ENCODE data around the gene GOLGA6L1.
"Not testable (repeated sequence)": the region's sequence is repeated elsewhere in the genome, so short reads cannot be mapped to it uniquely, and the experiment has no call there.

The GOLGA6L1 gene, protein sequence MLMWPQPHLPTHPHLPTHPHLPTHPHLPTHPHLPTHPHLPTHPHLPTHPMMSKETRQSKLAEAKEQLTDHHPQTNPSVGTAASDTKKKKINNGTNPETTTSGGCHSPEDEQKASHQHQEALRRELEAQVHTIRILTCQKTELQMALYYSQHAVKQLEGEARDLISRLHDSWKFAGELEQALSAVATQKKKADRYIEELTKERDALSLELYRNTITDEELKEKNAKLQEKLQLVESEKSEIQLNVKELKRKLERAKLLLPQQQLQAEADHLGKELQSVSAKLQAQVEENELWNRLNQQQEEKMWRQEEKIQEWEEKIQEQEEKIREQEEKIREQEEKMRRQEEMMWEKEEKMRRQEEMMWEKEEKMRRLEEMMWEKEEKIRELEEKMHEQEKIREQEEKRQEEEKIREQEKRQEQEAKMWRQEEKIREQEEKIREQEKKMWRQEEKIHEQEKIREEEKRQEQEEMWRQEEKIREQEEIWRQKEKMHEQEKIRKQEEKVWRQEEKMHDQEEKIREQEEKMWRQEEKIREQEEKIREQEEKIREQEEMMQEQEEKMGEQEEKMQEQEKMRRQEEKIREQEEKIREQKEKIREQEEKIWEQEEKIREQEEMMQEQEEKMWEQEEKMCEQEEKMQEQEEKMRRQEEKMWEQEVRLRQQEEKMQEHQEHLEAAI

DNA sequence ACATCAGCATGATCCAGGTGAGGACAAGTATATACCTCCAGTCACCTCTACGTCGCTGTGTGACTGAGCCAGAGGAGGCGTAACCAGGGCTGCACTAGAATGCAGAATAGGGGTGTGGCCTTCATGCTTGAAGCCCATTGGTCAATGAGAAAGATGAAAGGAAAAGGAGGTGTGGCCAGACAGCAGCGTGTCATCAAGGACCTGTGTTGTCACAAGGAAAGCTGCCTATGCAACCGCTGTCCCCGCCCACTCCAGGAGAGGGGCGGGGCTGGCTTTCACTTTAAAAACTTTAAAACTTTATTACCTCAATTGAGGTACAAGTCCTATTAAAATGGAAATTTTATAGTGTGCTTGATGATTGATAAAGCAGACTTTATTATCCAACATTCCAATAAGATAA, at the start of gene GOLGA6L1:
Gene GOLGA6L1, minus strand, starts transcription at position 101 of the 400 bp plus-strand sequence. Its CDS starts 91 bp downstream, at position 10.
- DNase-seq: not testable (repeated sequence)

DNA sequence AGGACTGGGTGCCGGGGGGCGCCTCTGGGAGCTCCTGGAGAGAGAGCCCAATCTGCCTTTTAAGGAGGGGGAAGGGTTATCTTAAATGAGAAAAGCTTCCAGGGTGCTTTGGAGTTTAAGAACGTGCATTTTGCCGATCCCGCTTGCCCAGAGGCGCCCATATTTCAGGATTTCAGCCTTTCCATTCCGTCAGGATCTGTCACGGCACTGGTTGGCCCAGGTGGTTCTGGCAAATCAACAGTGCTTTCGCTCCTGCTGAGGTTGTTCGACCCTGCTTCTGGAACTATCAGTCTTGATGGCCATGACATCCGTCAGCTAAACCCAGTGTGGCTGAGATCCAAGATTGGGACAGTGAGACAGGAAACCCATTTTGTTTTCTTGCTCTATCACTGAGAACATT, 44.6 kb upstream of the GOLGA6L1 start:
- DNase-seq: not testable (repeated sequence)

DNA sequence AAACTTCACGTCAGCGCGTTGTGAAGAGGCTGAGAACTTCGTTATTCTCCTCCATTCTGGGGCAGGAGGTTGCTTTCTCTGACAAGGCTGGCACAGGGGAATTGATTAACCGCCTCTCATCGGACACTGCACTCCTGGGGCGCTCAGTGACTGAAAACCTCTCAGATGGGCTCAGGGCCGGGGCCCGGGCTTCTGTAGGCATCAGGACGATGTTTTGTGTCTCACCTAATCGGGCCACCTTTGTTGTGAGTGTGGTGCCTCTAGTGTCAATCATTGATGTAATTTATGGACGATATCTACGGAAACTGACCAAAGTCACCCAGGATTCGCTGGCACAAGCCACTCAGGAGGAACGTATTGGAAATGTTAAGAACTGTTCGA, 43.9 kb upstream of the GOLGA6L1 start:
- DNase-seq: not testable (repeated sequence)

DNA sequence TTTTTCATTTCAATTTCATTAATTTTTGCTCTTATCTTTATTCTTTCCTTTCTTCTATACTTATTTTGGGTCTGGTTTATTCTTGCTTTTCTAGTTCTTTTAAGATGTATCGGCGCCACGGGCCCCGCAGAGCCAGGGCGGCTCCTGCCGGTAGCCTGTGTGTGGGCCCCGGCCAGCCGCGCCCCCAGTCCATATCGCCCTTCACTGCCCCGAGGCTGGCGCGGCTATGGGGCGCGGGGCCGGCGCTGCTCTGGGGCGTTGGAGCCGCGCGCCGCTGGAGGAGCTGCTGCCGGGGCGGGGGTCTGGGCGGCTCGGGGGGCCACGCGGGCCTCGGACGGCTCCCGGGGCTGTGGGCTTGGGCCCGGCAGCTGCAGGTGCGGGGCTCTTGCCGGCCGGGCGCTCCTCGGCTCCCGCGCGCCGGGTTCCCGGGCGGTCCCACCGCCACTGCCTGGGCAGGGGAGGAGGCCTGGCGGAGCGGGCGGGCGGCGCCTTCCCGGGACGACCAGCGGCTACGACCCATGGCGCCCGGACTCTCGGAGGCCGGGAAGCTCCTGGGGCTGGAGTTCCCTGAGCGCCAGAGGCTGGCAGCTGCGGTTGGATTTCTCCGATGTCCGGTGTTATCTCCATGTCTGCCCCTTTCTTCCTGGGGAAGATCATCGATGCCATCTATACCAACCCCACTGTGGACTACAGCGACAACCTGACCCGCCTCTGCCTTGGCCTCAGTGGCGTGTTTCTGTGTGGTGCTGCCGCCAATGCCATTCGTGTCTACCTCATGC, 43.3 kb upstream of the GOLGA6L1 start:
- not testable (repeated sequence) for DNase-seq

DNA sequence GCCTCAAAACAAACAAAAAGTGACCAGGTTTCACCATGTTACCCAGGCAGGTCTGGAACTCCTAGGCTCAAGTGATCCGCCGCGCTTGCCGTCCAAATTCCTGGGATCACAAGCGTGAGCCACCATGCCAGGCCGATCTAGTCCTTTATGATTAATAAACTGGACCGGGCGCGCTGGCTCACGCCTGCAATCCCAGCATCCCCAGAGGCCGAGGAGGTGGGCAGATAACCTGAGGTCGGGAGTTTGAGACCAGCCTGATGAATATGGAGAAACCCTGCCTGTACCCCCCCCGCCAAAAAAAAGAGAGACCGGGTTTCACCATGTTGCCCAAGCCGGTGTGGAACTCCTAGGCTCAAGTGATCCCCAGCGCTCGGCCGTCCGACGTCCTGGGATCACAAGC, 40.1 kb upstream of the GOLGA6L1 start:
- not testable (repeated sequence) for DNase-seq

DNA sequence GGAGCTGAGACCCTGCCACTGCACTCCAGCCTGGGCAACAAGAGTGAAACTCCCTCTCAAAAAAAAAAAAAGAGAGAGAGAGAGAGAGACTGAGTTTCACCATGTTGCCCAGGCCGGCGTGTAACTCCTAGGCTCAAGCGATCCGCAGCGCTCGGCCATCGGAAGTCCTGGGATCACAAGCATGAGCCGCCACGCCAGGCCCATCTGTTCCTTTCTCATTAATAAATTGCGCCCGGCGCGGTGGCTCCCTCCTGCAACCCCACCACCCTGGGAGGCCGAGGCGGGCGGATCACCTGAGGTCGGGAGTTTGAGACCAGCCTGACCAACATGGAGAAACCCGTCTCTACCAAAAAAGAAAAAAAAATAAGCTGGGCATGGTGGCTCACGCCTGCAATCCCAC, 39.0 kb upstream of the GOLGA6L1 start:
- DNase-seq: not testable (repeated sequence)

DNA sequence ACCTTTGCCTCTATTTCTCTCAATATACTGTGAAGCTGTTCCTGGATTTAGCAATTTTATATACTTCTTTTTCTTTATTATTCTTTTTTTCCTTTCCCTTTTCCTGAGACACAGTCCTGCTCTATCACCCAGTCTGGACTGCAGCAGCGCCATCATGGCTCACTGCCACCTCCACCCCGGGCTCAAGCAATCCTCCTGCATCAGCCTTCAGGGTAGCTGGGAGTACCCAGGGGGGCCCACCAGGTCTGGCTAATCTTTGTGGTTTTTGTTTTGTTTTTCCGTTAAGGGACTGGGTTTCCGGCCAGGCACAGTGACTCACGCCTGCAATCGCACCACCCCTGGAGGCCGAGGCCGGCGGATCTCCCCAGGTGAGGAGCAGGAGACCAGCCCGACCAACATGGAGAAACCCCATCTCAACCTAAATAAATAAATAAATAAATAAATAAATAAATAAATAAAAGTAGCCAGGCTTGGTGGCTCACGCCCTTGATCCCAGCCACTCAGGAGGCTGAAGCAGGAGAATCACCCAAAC, 38.1 kb upstream of the GOLGA6L1 start:
- DNase-seq: not testable (repeated sequence)

DNA sequence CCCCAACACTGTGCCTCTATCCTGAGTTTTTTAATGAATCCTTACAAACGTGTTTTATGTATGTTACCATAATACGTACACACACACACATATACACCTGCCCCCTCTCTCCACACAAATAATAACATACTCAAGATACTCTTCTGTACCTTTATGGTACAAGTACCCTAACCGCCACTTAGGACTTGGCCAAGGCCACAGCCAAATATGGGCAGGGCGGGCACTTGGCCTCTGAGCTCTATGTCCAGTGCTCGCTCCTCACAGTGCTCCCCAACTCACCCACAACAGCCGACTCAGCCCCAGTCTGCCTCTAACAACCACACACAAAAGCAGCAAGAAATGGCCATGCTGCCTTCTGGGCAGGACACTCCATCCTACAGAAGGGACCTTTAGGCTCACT, 3.8 kb downstream of the GOLGA6L1 start:
- not testable (repeated sequence) for DNase-seq

DNA sequence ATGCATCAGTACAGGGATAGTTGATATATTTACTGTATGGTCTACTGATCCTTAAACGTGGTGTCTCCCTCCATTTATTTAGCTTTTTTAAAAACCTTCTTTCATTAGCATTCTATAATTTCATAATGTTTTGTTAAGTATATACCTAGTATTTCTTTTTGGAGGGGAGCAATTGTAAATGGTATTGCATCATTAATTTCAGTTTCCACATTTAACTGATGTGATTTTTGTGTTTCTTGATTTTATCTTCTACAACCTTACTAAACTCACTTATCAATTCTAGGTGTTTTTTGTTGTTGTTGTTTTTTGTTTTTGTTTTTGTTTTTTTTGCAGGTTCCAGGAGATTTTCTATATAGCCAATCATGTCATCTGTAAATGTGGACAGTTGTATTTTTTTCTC, 18.4 kb downstream of the GOLGA6L1 start:
- DNase-seq: no peak

DNA sequence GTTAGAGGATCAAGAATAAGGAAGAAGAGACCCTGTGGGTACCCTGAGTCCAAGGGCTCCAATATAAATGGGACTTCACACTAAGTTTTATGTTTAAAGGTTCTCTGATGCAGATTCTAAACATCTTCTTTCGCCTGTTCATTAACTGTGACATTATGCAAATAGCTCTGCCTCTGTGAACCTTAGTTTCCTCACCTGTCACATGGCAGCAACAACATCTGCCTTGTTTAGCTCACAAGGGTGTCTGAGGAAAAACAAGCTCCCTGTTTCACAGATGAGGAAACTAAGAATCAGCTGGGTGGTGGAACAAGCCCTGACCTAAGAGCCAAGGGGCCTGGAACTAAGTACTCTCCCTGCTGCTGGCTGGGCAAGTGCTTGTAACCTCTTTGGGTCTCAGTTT, 40.8 kb downstream of the GOLGA6L1 start:
- no peak for DNase-seq

DNA sequence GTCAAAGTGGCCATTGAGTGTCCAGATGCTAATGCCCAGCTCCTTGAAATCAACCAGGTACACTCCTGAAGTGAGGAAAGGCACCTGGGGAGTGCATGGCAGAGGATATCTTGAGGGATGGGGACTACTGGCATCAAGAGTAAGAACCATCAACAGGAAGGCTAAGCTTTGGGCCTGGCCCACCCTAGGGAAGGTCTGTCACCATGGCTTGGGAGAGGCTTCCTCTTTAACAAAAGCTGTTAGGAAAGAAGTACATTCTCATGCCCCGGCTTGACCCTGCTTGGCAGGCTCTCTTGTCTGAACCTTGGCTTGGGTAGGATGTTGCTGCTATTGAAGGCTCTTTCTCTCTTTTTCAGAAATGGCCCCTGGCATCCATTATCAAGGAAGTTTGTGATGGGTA, 53.5 kb downstream of the GOLGA6L1 start:
- no peak for DNase-seq

DNA sequence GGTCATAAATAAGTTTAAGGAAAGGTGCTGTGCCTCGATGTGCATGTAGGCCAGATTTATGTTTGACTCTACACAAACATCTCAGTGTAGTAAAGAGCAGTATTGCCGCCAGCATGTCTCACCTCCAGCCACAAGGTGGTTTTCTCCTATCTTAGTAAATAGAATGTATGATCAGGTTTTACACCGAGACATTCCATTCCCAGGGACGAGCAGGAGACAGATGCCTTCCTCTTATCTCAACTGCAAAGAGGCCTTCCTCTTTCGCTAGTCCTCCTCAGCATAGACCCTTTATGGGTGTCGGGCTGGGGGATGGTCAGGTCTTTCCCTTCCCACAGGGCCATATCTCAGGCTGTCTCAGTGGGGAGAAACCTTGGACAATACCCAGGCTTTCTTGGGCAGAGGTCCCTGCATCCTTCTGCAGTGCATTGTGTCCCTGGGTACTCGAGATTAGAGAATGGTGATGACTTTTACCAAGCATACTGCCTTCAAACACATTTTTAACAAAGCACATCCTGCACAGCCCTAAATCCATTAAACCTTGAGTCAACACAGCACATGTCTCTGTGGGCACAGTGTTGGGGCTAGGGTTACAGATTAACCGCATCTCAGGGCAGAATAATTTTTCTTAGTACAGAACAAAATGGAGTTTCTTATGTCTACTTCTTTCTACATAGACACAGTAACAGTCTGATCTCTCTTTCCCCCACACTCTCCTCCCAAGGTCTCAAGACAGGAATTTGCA, 54.5 kb downstream of the GOLGA6L1 start:
- not testable (repeated sequence) for DNase-seq

DNA sequence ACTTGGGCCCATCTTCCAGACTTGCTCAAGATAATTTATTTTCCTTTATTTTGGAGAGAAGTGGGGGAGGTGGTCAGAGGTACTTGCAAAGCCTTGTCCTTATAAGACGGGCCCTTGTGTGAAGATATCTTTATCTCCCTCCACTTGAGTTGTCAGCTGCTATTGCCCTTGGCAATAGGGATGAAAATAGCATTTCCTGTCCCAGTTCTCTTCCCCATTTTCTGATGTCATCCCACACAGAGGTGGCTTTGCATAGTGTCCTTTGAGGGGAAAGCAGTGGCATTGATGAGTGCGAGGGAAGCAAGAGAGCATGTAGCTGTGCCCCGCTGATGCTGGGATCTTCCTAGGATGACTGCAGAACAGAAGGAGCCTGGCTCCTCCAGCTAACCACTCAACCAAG, 55.4 kb downstream of the GOLGA6L1 start:
- no peak for DNase-seq

DNA sequence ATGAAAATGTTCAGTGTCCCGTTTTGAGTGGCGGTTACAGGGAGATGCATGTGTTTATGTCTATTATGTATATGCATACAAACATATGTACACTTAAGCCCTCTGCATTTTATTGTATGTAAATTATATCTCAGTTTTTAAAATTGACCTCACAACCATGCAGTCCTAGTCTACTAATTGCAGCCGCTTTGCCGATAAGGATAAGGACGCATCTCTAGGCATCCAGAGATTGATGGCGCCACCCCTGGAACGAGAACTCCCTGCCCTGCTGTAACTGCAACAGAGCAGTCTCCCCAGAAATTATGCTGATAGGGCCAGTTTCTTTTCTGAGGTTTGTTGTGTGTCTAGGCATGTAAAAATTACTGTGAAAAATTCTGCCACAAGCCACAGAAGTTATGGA, 56.9 kb downstream of the GOLGA6L1 start:
- no peak for DNase-seq
